IMR-90 (cell line): Measurements from ENCODE around the gene APOBEC3B. TPM values are rescaled to one million over a fixed set of nuclear protein-coding genes. Genes with fewer than 3 reads are reported as not detected.
"Not testable (repeated sequence)": the region's sequence is repeated elsewhere in the genome, so short reads cannot be mapped to it uniquely, and the experiment has no call there.

Experiments used
- ATAC-seq: fragments of 200-7000 bp; cut with Tn5 transposase; 2 replicates; pipeline ENCODE4 v1.9.1; 2020; ENCODE audit warnings: low read depth, mild to moderate bottlenecking, moderate library complexity
- BruUV-seq: library from RNA; stranded (reverse); fragments of 400-500 nt; replicated peaks from 2 replicates; lab custom pipeline; 2021; lab: Mats Ljungman, UMichigan
- CTCF ChIA-PET: fragments of 300-600 bp; formaldehyde crosslinking; extraction: SDS; loops from one replicate; lab custom pipeline; 2021; ENCODE audit warnings: antibody characterized with exemption; lab: Yijun Ruan, JAX
- POLR2A ChIA-PET: fragments of 300-600 bp; sonication (Branson Sonifier 250); formaldehyde crosslinking; loops from one replicate; lab custom pipeline; 2022; ENCODE audit warnings: antibody characterized with exemption; ENCODE audit not compliant: unreplicated experiment; lab: Charles Lee
- DNase-seq: peaks from one replicate; pipeline ENCODE4 v3.0.0; 2013
- H2AFZ ChIP-seq: replicated peaks from 2 replicates; pipeline ENCODE3; 2013; ENCODE audit warnings: low read length, mild to moderate bottlenecking; ENCODE audit not compliant: poor library complexity
- H2AK5ac ChIP-seq: 2 replicates; pipeline ENCODE4 v1.6.1; 2013; ENCODE audit warnings: low read depth, low read length, inconsistent platforms
- H2AK9ac ChIP-seq: replicated peaks from 2 replicates; pipeline ENCODE3; 2013; ENCODE audit warnings: mild to moderate bottlenecking, low read depth, low read length, moderate library complexity; ENCODE audit not compliant: poor library complexity
- H2BK120ac ChIP-seq: 2 replicates; pipeline ENCODE4 v1.6.1; 2013; ENCODE audit warnings: low read depth, low read length, inconsistent platforms
- H2BK15ac ChIP-seq: 3 replicates; pipeline ENCODE4 v1.6.1; 2013; ENCODE audit warnings: low read depth, low read length, inconsistent platforms
- H2BK20ac ChIP-seq: 2 replicates; pipeline ENCODE4 v1.6.1; 2013; ENCODE audit warnings: low read depth, mild to moderate bottlenecking, inconsistent platforms, low read length, moderate library complexity
- H2BK5ac ChIP-seq: 2 replicates; pipeline ENCODE4 v1.6.1; 2013; ENCODE audit warnings: mild to moderate bottlenecking, low read depth, low read length, inconsistent platforms; ENCODE audit not compliant: poor library complexity, severe bottlenecking
- H3K14ac ChIP-seq: replicated peaks from 2 replicates; pipeline ENCODE4 v1.6.1; 2013; ENCODE audit warnings: low read depth, low read length, inconsistent platforms
- H3K18ac ChIP-seq: 2 replicates; pipeline ENCODE4 v1.6.1; 2013; ENCODE audit warnings: low read depth, low read length, control low read depth
- H3K23ac ChIP-seq: 2 replicates; pipeline ENCODE4 v1.6.1; 2013; ENCODE audit warnings: low read depth, low read length, inconsistent platforms
- H3K27ac ChIP-seq: 2 replicates; pipeline ENCODE4 v1.5.1; 2013; ENCODE audit warnings: mild to moderate bottlenecking, control low read depth, low read length; ENCODE audit not compliant: insufficient read depth
- H3K27me3 ChIP-seq: 2 replicates; pipeline ENCODE4 v1.6.1; 2013; ENCODE audit warnings: low read length; ENCODE audit not compliant: control insufficient read depth, insufficient read depth
- H3K36me3 ChIP-seq: 2 replicates; pipeline ENCODE4 v1.6.1; 2013; ENCODE audit warnings: low read length, mixed read lengths; ENCODE audit not compliant: control insufficient read depth, insufficient read depth
- H3K4ac ChIP-seq: 2 replicates; pipeline ENCODE4 v1.6.1; 2013; ENCODE audit warnings: low read depth, low read length, inconsistent platforms
- H3K4me1 ChIP-seq: 2 replicates; pipeline ENCODE4 v1.6.1; 2013; ENCODE audit warnings: low read length, mixed read lengths; ENCODE audit not compliant: control insufficient read depth, insufficient read depth
- H3K4me2 ChIP-seq: 2 replicates; pipeline ENCODE4 v1.6.1; 2013; ENCODE audit warnings: low read depth, mild to moderate bottlenecking, control low read depth, low read length, moderate library complexity
- H3K4me3 ChIP-seq: 2 replicates; pipeline ENCODE4 v1.5.1; 2013; ENCODE audit warnings: low read depth, mild to moderate bottlenecking, control low read depth, low read length, moderate library complexity; ENCODE audit not compliant: insufficient read depth
- H3K56ac ChIP-seq: 2 replicates; pipeline ENCODE4 v1.6.1; 2013; ENCODE audit warnings: low read length, inconsistent platforms; ENCODE audit not compliant: insufficient read depth; ENCODE audit errors: extremely low read depth
- H3K79me1 ChIP-seq, 2 experiments: 2 replicates each; pipeline ENCODE4 v1.6.1; 2013; ENCODE audit warnings: low read length in 2 of 2, inconsistent platforms in 1 of 2, low read depth in 1 of 2
- H3K9ac ChIP-seq: 2 replicates; pipeline ENCODE4 v1.6.1; 2013; ENCODE audit warnings: low read depth, low read length, control low read depth
- H3K9me1 ChIP-seq: 2 replicates; pipeline ENCODE4 v1.6.1; 2013; ENCODE audit warnings: low read length, inconsistent platforms; ENCODE audit not compliant: insufficient read depth
- H3K9me3 ChIP-seq: 2 replicates; pipeline ENCODE4 v1.6.1; 2013; ENCODE audit warnings: low read length; ENCODE audit not compliant: control insufficient read depth, insufficient read depth
- H4K20me1 ChIP-seq: 2 replicates; pipeline ENCODE4 v1.6.1; 2013; ENCODE audit warnings: low read length, inconsistent platforms; ENCODE audit not compliant: insufficient read depth
- H4K5ac ChIP-seq: 2 replicates; pipeline ENCODE4 v1.6.1; 2013; ENCODE audit warnings: mild to moderate bottlenecking, low read depth, low read length, control low read depth
- H4K8ac ChIP-seq, 2 experiments: 2 replicates each; pipeline ENCODE4 v1.6.1; 2013; ENCODE audit warnings: low read depth in 2 of 2, low read length in 2 of 2, control low read depth in 1 of 2, inconsistent platforms in 1 of 2
- H4K91ac ChIP-seq: 2 replicates; pipeline ENCODE4 v1.6.1; 2013; ENCODE audit warnings: low read depth, low read length, inconsistent platforms; ENCODE audit not compliant: insufficient read depth
- dilution Hi-C: fragments of 300-500 bp; cut with HindIII; formaldehyde crosslinking; loops from one replicate; pipeline ENCODE4 v1.14.3; 2018; ENCODE audit warnings: low sequenced_read_pairs; ENCODE audit not compliant: unreplicated experiment
- in situ Hi-C: fragments of 300-500 bp; cut with MboI; formaldehyde crosslinking; loops from 3 replicates; pipeline ENCODE4 v1.14.3; 2019; ENCODE audit warnings: low sequenced_read_pairs, inconsistent platforms, mixed read lengths
- intact Hi-C: fragments of 100-400 bp; cut with micrococcal nuclease; formaldehyde crosslinking; loops from 2 replicates; pipeline ENCODE4 v1.10.0; 2022
- polyA plus RNA-seq, 3 experiments: library from polyadenylated mRNA; depleted of rRNA; stranded (reverse); fragments of >200 nt; gene quantifications; 2 replicates each; pipeline ENCODE4 v1.2.3, GENCODE V29; 2012; ENCODE audit warnings: low replicate concordance in 1 of 3
- total RNA-seq: library from RNA; depleted of rRNA; stranded (reverse); fragments of >200 nt; gene quantifications from 2 replicates; pipeline ENCODE4 v1.2.3, GENCODE V29; 2012

The APOBEC3B gene
- total and polyA plus RNA-seq, 2 of the 4 experiments (the other 2 are of a cell fraction) = 17.6 to 34.2 TPM

GRCh38 chr22:38958651-38958943, 23.6 kb upstream of the APOBEC3B start:
- H3K23ac ChIP-seq, CTCF ChIA-PET, DNase-seq, BruUV-seq, H3K56ac ChIP-seq, H3K27ac ChIP-seq, H3K14ac ChIP-seq, H3K9me3 ChIP-seq, in situ Hi-C loops, H3K36me3 ChIP-seq, H3K4me2 ChIP-seq, H4K8ac ChIP-seq, H2BK120ac ChIP-seq, H3K79me1 ChIP-seq, intact Hi-C loops, H2AK5ac ChIP-seq, H3K9ac ChIP-seq, H4K91ac ChIP-seq, dilution Hi-C loops, POLR2A ChIA-PET, ATAC-seq, H3K4me1 ChIP-seq, H2BK20ac ChIP-seq, H3K4me3 ChIP-seq, H2BK5ac ChIP-seq, H2BK15ac ChIP-seq, H2AFZ ChIP-seq, H4K20me1 ChIP-seq, H3K4ac ChIP-seq, H2AK9ac ChIP-seq, H3K9me1 ChIP-seq, H4K5ac ChIP-seq, H3K18ac ChIP-seq: not testable (repeated sequence)
- H3K27me3 ChIP-seq = peaks cover 48% of the 10 kb centered on the region
